ENCODE results near the gene KANTR. TPM values are rescaled to one million over a fixed set of nuclear protein-coding genes. Genes with fewer than 3 reads are reported as not detected.
A peak's percentile ranks its signal among the peaks of the same experiment; 100 is the strongest.

Gene KANTR, protein sequence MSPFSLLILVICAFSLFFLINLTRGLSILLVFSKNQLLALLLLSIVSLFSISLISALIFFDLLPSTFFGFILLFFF
- 1 to 10 TPM; 5.9 to 6.4 TPM for total RNA-seq

DNA sequence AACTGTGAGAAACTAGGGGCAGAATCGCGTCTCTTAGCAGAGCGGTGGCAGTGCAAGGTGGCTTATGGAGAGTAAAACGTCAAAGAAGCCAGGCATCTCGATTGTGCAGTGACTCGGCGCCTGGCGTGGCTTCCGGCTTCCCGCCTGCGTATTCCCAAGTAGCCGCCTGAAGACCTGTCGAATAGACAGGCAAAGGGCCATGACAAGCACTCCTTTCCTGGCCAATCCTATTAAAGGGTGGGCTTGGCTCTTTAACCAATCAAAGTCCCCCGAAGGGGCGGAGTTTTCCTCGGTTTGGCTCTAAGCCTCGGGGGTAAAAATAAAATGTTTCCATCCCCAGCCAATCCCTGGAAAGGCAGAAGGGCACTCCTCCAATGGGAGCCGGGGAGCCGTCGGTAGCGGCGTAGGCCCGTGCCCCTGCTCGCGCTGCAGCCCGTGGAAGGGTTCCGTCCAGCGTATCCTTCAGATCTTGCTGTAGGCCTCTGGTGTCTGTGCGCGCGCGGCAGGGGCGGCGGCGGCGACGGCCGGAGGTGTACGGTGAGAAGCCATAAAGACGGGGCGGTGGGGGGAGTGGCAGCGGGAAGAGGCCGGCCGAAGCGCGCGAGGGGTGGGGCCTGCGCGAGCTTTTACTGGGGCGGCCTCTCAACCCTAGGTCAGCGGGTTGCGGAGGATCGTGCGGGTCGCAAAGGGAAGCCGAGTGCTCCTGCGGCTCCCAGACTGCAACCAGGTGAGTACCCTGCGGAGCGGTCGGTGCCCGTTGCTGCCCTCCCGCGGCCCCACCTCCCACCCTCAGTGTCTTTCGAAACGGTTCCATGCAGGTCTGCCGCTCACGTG is at the start of gene KANTR:
TSS of gene KANTR (plus strand) at position 395 of the 834 bp plus-strand sequence. CDS start 30,131 bp downstream, outside the sequence.
- no peaks in the 10 kb centered on the region for H3K9me3 Mint-ChIP-seq
- H3K27me3 Mint-ChIP-seq, result no peaks in the 10 kb centered on the region
- H3K4me3 Mint-ChIP-seq, result peak within 1 kb of the TSS; percentile 90
- CTCF ChIA-PET, result no interaction called here
- POLR2A ChIA-PET, result interaction anchor here (1.7 kb wide), 1 partner anchor 12 kb away, joined by 5 read pairs; the partner anchor contains the start of gene TSPYL2
- intact Hi-C loops (cut with micrococcal nuclease), result loop anchor here (1.0 to 10.0 kb wide), 4 partner anchors 23 to 131 kb away; partner anchors contain the start of gene KDM5C
- peak within 1 kb of the TSS; percentile 91 for H3K27ac Mint-ChIP-seq
- DNase-seq, result peak; percentile 89
- H3K4me1 Mint-ChIP-seq (ENCODE audit: low read depth), result peaks cover 16% of the 10 kb centered on the region
- H3K36me3 Mint-ChIP-seq, result no peaks in the 10 kb centered on the region

DNA sequence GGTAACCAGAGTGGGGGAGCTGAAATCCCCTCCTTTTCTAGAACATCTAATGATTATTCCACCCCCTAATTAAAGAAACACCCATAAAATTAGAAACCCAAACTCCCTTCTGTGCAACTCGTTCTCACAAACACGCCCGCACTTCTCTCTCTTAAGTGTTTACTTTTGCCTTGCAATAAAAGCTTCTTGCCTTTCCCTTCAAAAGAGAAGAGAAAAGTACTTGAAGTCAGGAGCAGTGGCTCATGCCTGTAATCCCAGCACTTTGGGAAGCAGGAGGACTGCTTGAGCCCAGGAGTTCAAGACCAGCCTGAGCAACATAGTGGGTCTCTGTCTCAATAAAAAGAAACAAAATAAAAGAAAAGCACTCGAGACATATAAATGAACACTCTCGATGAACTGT is 48.9 kb upstream of the KANTR start:
- intact Hi-C loops (cut with micrococcal nuclease), result no loop called here
- Mint-ChIP-seq H3K9me3 (no peaks in the 10 kb centered on the region), H3K27ac (no peak overlapping the region), H3K27me3 (peaks cover 3% of the 10 kb centered on the region), H3K36me3 (no peaks in the 10 kb centered on the region), H3K4me3 (no peak overlapping the region), H3K4me1 (ENCODE audit: low read depth) (no peaks in the 10 kb centered on the region)
- CTCF ChIA-PET, result no interaction called here
- no peak for DNase-seq
- POLR2A ChIA-PET, result no interaction called here

DNA sequence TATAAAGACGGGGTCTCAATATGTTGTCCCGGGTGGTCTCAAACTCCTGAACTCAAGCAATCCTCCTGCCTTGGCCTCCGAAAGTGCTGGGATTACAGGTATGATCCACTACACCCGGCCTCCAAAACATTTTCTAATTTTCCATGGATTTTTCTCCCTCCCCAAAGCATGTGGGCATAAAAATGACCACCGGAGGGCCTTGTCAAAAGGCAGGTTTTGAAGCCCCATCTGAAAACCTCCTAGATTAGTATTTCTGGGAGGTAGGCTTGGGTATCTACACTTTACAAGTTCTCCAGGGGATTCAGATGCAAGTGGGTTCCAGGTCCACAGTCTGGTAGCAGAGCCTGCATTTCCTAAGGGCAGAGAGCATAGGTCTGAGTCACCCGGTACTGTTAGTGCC is 46.7 kb upstream of the KANTR start:
- H3K4me1 Mint-ChIP-seq (ENCODE audit: low read depth), result no peaks in the 10 kb centered on the region
- H3K4me3 Mint-ChIP-seq, result no peak overlapping the region
- ChIA-PET POLR2A (no interaction called here), CTCF (no interaction called here)
- H3K36me3 Mint-ChIP-seq, result no peaks in the 10 kb centered on the region
- intact Hi-C loops (cut with micrococcal nuclease), result no loop called here
- H3K27me3 Mint-ChIP-seq, result peaks cover 7% of the 10 kb centered on the region
- H3K27ac Mint-ChIP-seq, result no peak overlapping the region
- no peak for DNase-seq
- no peaks in the 10 kb centered on the region for H3K9me3 Mint-ChIP-seq

DNA sequence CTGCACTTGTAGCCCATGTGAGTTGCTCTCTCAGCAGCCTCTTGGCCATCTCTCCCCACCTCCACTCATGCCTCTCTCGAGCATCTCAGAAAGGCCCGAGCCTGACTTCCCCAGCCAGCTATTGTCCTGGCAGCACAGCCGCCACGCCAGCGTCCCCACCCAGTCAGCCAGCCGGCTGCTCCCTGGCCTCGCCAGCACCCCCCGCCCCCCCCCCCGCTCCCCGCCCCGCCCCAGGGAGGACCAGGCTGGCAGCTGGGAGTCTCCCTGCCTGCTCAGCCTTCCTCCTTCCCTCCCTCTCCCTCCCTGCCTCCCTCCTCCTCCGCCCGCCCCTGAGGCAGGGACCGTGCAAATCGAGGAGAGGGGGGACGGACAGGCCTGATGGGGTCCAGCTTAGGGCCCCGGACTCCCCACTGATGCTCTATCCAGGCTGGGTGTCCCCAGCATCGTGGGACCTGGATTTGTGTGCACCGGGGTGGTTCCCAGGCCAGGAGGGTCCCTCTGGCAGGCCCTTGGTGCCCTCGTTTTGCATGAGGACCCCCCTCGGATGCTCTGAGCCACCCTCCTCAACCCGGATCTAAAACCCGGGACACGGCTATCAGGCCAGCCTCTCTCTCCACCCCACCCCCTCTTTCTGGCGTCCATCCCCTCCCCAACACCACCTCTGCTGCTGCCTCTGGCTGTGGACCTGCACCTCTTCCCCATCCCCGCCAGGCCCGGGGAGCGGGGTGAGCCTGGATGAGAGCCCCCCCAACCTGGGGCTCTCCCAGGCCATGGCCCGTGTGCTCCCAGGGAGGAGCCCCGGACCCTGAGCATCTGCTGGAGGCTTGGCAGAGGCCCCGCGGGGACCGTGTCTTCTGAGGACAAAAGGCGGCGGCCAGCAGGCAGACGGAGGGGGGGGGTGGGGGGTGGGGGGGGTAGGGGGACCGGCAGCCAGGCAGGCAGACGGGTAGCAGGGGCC is 45.5 kb upstream of the KANTR start, which contains the start of gene GPR173:
TSS of gene GPR173 (plus strand) at position 621 of the 958 bp plus-strand sequence. CDS start 27,833 bp downstream, outside the sequence.
- Mint-ChIP-seq H3K27ac (no peak within 1 kb of the TSS), H3K36me3 (no peaks in the 10 kb centered on the region), H3K4me1 (ENCODE audit: low read depth) (no peaks in the 10 kb centered on the region), H3K4me3 (no peak within 1 kb of the TSS), H3K27me3 (peaks cover 7% of the 10 kb centered on the region), H3K9me3 (no peaks in the 10 kb centered on the region)
- intact Hi-C loops (cut with micrococcal nuclease), result no loop called here
- ChIA-PET CTCF (no interaction called here), POLR2A (no interaction called here)
- DNase-seq, result no peak

DNA sequence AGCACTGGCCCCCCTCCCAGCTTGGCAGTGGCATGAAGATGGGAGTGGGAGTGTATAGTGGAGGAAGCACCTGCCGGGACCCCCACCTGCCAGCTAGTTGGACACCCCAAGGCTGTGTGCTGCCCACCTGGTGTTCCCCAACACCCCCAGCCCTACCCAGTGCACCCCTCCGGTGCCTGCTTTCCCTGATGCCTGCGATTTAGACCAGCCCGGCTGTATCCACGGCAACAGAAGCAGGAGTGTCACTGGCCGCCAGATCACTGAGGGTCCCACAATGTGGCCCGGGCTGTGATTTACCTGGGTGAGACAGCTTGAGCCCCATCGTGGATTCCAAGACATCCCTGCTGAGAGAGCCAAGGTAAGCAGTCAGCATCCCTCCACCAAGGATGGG is 44.8 kb upstream of the KANTR start:
- ChIA-PET CTCF (no interaction called here), POLR2A (no interaction called here)
- intact Hi-C loops (cut with micrococcal nuclease), result no loop called here

DNA sequence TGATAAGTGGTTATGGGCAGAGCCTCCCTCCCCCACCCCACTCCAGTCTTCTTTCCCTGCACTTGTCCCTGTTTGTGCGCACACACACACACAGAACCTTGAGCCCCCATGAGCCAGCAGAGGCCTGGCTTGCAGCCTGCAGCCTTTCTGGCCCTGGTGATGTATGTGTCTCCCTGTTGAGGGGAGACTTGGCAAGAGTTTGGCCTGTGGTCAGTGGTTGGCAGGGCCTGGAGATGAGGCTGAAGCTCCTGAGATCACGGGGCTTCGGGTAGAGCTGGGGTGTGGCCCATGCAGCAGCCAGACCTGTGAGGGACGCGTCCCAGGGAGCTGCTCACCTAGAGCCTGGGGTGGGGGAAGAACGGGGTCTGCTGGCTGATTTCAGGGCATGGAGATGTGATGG is 43.1 kb upstream of the KANTR start:
- POLR2A ChIA-PET, result no interaction called here

More for the DNA sequence above, 44.8 kb upstream of the KANTR start:
- H3K36me3 Mint-ChIP-seq, result no peaks in the 10 kb centered on the region
- no peak overlapping the region for H3K27ac Mint-ChIP-seq
- peaks cover 3% of the 10 kb centered on the region for H3K4me1 Mint-ChIP-seq (ENCODE audit: low read depth)
- DNase-seq, result no peak
- no peaks in the 10 kb centered on the region for H3K9me3 Mint-ChIP-seq
- peaks cover 7% of the 10 kb centered on the region for H3K27me3 Mint-ChIP-seq
- no peak overlapping the region for H3K4me3 Mint-ChIP-seq

DNA sequence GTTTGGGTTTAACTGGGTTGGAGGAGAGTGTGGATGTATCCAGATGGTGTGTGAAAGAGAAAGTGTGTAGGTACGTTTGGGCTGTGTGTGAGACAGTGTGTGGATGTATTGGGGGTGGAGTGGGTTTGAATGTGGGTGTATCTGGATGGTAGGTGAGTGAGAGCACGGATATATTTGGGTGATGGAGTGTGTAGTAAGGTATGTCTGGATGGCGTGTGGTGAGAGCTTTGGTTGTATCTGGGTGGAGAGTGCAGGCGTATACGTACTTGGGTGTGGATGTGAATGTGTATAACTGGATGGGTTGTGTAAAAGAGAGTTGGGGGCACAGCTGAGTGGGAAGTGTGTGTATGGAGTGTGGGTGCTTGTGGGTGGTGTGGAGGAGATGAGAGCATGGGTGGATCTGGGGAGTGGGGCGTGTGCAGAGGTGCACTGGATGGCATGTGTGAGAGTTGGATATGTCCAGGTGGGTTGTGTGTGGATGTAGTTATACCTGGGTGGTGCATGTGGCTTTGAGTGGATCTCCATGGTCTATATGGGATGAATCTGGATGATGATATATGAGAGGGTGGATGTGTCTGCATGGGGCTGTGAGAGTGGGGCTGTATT is 38.6 kb upstream of the KANTR start:
- H3K27me3 Mint-ChIP-seq, result peaks cover 2% of the 10 kb centered on the region
- H3K4me3 Mint-ChIP-seq, result no peak overlapping the region
- POLR2A ChIA-PET, result no interaction called here
- intact Hi-C loops (cut with micrococcal nuclease), result no loop called here
- H3K27ac Mint-ChIP-seq, result no peak overlapping the region
- H3K4me1 Mint-ChIP-seq (ENCODE audit: low read depth), result peaks cover 3% of the 10 kb centered on the region
- DNase-seq, result no peak
- CTCF ChIA-PET, result no interaction called here
- H3K9me3 Mint-ChIP-seq, result no peaks in the 10 kb centered on the region
- no peaks in the 10 kb centered on the region for H3K36me3 Mint-ChIP-seq

More for the DNA sequence above, 43.1 kb upstream of the KANTR start:
- intact Hi-C loops (cut with micrococcal nuclease), result no loop called here
- no peak overlapping the region for H3K4me3 Mint-ChIP-seq
- no peak for DNase-seq
- CTCF ChIA-PET, result no interaction called here
- peaks cover 3% of the 10 kb centered on the region for H3K4me1 Mint-ChIP-seq (ENCODE audit: low read depth)
- H3K27me3 Mint-ChIP-seq, result peaks cover 7% of the 10 kb centered on the region
- H3K36me3 Mint-ChIP-seq, result no peaks in the 10 kb centered on the region
- H3K27ac Mint-ChIP-seq, result no peak overlapping the region
- no peaks in the 10 kb centered on the region for H3K9me3 Mint-ChIP-seq

DNA sequence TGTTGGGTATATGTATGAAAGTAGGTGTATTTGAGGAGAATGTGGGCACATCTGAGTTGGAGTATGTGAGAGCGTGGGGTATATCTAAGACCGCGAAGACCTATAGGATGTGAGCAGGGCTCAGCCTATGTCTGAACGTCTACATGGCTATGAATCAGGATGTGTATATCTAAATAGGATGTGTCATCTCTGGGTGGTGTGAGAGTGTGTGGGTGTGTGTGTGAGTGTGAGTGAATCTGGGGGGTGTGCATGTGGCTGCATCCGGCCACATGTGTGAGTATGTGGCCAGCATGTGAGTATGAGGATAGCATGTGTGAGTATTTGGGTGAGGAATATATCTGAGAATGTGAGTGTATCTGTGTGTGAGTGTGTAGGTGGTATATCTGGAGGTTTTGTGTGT is 37.6 kb upstream of the KANTR start:
- H3K4me3 Mint-ChIP-seq, result no peak overlapping the region
- ChIA-PET CTCF (no interaction called here), POLR2A (no interaction called here)
- H3K36me3 Mint-ChIP-seq, result no peaks in the 10 kb centered on the region
- H3K4me1 Mint-ChIP-seq (ENCODE audit: low read depth), result peaks cover 3% of the 10 kb centered on the region
- H3K9me3 Mint-ChIP-seq, result no peaks in the 10 kb centered on the region
- intact Hi-C loops (cut with micrococcal nuclease), result no loop called here
- H3K27me3 Mint-ChIP-seq, result no peaks in the 10 kb centered on the region
- no peak overlapping the region for H3K27ac Mint-ChIP-seq
- no peak for DNase-seq

DNA sequence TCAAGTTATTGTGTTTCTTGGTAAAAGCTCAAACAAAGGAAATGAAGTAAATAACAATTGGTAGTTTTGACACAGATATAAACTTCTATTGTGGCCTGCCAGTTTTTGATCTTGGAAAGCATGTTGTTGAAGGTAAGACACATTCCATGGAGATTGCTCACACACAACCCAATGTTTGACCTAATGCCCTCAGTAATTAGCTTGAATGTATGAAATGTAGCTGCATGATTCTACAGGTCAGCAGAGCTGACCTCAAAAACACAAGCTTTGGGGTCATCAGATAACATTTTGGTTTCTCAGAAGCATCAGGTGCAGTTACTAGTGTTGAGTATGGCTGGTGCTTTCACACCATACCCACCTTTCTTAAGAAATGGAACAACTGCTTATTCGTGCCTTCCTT is 28.8 kb upstream of the KANTR start:
- H3K9me3 Mint-ChIP-seq, result no peaks in the 10 kb centered on the region
- DNase-seq, result no peak
- H3K4me1 Mint-ChIP-seq (ENCODE audit: low read depth), result no peaks in the 10 kb centered on the region
- H3K4me3 Mint-ChIP-seq, result no peak overlapping the region
- H3K36me3 Mint-ChIP-seq, result no peaks in the 10 kb centered on the region
- CTCF ChIA-PET, result no interaction called here
- POLR2A ChIA-PET, result no interaction called here
- peaks cover 1% of the 10 kb centered on the region for H3K27me3 Mint-ChIP-seq
- intact Hi-C loops (cut with micrococcal nuclease), result no loop called here
- no peak overlapping the region for H3K27ac Mint-ChIP-seq

DNA sequence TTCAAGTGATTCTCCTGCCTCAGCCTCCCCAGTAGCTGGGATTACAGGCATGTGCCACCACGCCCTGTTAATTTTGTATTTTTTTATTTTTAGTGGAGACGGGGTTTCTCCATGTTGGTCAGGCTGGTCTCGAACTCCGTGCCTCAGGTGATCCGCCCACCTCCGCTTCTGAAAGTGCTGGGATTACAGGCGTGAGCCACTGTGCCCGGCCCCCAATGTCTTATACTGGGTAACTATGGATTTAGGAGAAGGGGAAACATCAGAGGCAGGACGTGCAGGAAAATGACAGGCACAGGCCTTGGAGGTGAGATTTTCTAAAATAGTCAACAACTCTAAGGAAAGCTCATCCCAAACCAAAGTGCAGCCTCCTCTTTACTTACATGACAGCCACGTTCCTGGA is 22.9 kb upstream of the KANTR start:
- DNase-seq, result no peak
- Mint-ChIP-seq H3K36me3 (no peaks in the 10 kb centered on the region), H3K4me3 (no peak overlapping the region), H3K27ac (no peak overlapping the region), H3K27me3 (peaks cover 1% of the 10 kb centered on the region), H3K9me3 (no peaks in the 10 kb centered on the region), H3K4me1 (ENCODE audit: low read depth) (peaks cover 13% of the 10 kb centered on the region)
- CTCF ChIA-PET, result interaction anchor here (0.7 to 1.0 kb wide), 2 partner anchors 11 to 95 kb away, joined by 3 to 4 read pairs; partner anchors contain the start of gene TSPYL2
- intact Hi-C loops (cut with micrococcal nuclease), result loop anchor here (1.0 kb wide), 2 partner anchors 18 to 22 kb away; no protein-coding TSS in a partner anchor
- POLR2A ChIA-PET, result no interaction called here

DNA sequence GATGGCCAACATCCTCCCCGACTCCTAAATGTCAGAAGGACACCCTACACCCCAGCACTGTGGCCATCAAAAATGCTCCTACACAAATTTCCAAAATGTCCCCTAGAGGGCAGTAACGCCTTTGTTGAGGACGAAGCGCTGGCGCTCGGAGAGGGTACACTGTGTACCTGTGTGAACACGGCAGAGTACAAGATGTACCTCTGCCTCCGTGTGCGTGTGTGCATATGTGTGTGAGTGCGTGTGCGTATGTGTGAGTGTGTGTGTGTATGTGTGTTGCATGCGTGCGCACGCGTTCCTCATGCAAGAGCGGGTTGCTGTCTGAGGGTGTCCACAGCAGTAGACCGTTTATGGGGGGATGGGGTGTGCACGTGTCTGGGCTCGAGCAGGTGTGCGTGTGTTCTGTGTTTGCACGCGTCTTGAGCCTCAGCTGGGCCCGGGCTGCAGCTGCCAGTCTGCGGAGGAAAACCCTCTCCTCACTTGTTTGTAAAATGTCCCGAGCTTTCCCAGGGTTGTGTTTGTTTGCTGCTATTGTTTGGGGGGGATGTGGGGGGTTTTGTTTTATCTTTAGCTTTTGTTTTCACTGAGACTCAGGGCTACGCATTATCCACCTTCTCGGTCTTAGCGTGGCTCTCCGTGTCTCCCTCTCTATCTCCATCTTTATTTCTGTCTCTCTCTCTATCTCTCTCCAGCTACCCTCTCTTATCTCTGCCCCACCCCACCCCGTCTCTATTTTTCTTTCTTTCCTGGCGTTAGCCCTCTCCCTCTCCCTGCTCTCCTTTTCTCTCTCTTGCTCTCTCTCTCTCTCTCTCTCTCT is 22.1 kb upstream of the KANTR start:
- Mint-ChIP-seq H3K9me3 (no peaks in the 10 kb centered on the region), H3K36me3 (no peaks in the 10 kb centered on the region), H3K27ac (peak overlapping the region; percentile 69), H3K27me3 (peaks cover 1% of the 10 kb centered on the region), H3K4me1 (ENCODE audit: low read depth) (peaks cover 13% of the 10 kb centered on the region), H3K4me3 (peak overlapping the region; percentile 82)
- POLR2A ChIA-PET, result interaction anchor here (2.7 kb wide), 1 partner anchor 10 kb away, joined by 17 read pairs; the partner anchor contains the start of gene TSPYL2
- DNase-seq, result peak; percentile 73
- CTCF ChIA-PET, result interaction anchor here (0.6 to 2.4 kb wide), 6 partner anchors 11 to 242 kb away, joined by 3 to 12 read pairs (median 3); no protein-coding TSS in a partner anchor
- intact Hi-C loops (cut with micrococcal nuclease), result loop anchor here (1.0 kb wide), 2 partner anchors 17 to 21 kb away; no protein-coding TSS in a partner anchor
